ENCODE results near the gene FZD1.

DNA sequence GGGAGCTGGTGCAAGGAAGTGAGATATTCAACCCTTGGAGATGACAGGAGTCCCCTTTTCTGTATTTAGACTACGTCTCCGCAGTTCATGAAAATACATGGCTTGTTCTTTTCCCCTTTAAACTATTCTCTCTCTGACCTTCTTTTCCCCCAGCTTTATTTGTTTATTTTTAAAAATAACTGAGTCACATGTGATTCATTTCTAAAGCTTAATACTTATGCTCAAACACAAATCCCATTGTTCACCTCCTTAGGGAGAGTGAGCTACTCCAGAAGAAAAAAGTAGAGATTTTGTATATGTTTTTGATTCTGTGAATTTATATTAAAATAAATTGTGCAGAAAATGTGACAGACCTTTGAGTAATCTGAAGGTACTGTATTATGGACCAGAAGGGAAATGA, 35.9 kb upstream of the FZD1 start:
- TF ChIP-seq, protein P1, sequence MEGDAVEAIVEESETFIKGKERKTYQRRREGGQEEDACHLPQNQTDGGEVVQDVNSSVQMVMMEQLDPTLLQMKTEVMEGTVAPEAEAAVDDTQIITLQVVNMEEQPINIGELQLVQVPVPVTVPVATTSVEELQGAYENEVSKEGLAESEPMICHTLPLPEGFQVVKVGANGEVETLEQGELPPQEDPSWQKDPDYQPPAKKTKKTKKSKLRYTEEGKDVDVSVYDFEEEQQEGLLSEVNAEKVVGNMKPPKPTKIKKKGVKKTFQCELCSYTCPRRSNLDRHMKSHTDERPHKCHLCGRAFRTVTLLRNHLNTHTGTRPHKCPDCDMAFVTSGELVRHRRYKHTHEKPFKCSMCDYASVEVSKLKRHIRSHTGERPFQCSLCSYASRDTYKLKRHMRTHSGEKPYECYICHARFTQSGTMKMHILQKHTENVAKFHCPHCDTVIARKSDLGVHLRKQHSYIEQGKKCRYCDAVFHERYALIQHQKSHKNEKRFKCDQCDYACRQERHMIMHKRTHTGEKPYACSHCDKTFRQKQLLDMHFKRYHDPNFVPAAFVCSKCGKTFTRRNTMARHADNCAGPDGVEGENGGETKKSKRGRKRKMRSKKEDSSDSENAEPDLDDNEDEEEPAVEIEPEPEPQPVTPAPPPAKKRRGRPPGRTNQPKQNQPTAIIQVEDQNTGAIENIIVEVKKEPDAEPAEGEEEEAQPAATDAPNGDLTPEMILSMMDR (IDR thresholded peaks at IDR 0.05) = no peak
- TF ChIP-seq POLR2AphosphoS5 (IDR thresholded peaks at IDR 0.05; ENCODE audit: insufficient read depth in 1 of 2, low read depth in 1 of 2) = no peak

All from vagina (tissue), 2 donors.